GM21360 (cell line): Measurements from ENCODE around the gene NOA1.
"Not testable (repeated sequence)": the region's sequence is repeated elsewhere in the genome, so short reads cannot be mapped to it uniquely, and the experiment has no call there.

ENCODE experiments used
- ATAC-seq: cut with Tn5 transposase; IDR thresholded peaks from one replicate; pipeline ENCODE4 v1.9.1; 2021; ENCODE audit warnings: mild to moderate bottlenecking, moderate library complexity; ENCODE audit not compliant: unreplicated experiment

Gene NOA1

GRCh38 chr4:56959100-56959499 is 18.3 kb downstream of the NOA1 start:
- no peak for ATAC-seq

GRCh38 chr4:56958111-56958517 is 19.3 kb downstream of the NOA1 start:
- no peak for ATAC-seq

- no peak for ATAC-seq
These were observed 23.5 kb downstream of the NOA1 start for GRCh38 chr4:56953680-56954520.

- ATAC-seq, result no peak
These were observed 36.0 kb downstream of the NOA1 start for GRCh38 chr4:56941403-56941802.

- no peak for ATAC-seq
These were observed 36.4 kb downstream of the NOA1 start for GRCh38 chr4:56940971-56941370.

- ATAC-seq, result no peak
These were observed 37.0 kb downstream of the NOA1 start for GRCh38 chr4:56940403-56940802.

- ATAC-seq, result not testable (repeated sequence)
These were observed 37.6 kb downstream of the NOA1 start for GRCh38 chr4:56939826-56940225.

GRCh38 chr4:56937262-56937661 is 40.1 kb downstream of the NOA1 start:
- ATAC-seq, result no peak

- ATAC-seq, result no peak
These were observed 45.5 kb downstream of the NOA1 start for GRCh38 chr4:56931924-56932323.

GRCh38 chr4:56930638-56931037 is 46.8 kb downstream of the NOA1 start:
- ATAC-seq, result no peak

- ATAC-seq, result no peak
These were observed 50.2 kb downstream of the NOA1 start for GRCh38 chr4:56927196-56927595.

- not testable (repeated sequence) for ATAC-seq
These were observed 62.4 kb downstream of the NOA1 start for GRCh38 chr4:56914977-56915376.

GRCh38 chr4:56914336-56914735 is 63.1 kb downstream of the NOA1 start:
- no peak for ATAC-seq
